Measurements from ENCODE around the gene CRTC3. TPM values are rescaled to one million over a fixed set of nuclear protein-coding genes. Genes with fewer than 3 reads are reported as not detected.

Gene CRTC3
- total and polyA plus RNA-seq, 2 experiments from 2014 or later, result 15.7 to 17.6 TPM

- Histone ChIP-seq H3K27ac (no peak overlapping the region), H3K27me3 (no peaks in the 10 kb centered on the region), H3K79me2 (no peaks in the 10 kb centered on the region), H3K4me2 (no peak overlapping the region), H3K36me3 (replicated peaks; ENCODE audit: insufficient read depth, low read depth) (no peaks in the 10 kb centered on the region), H3K4me3 (no peak overlapping the region), H4K20me1 (ENCODE audit: insufficient read depth, poor library complexity, severe bottlenecking) (no peaks in the 10 kb centered on the region), H2AFZ (no peak overlapping the region), H3K9me3 (ENCODE audit: low read depth) (no peaks in the 10 kb centered on the region), H3K9me2 (replicated peaks; ENCODE audit: insufficient read depth) (no peaks in the 10 kb centered on the region), H3K4me1 (ENCODE audit: insufficient read depth) (no peaks in the 10 kb centered on the region)
- TF ChIP-seq, protein P1, sequence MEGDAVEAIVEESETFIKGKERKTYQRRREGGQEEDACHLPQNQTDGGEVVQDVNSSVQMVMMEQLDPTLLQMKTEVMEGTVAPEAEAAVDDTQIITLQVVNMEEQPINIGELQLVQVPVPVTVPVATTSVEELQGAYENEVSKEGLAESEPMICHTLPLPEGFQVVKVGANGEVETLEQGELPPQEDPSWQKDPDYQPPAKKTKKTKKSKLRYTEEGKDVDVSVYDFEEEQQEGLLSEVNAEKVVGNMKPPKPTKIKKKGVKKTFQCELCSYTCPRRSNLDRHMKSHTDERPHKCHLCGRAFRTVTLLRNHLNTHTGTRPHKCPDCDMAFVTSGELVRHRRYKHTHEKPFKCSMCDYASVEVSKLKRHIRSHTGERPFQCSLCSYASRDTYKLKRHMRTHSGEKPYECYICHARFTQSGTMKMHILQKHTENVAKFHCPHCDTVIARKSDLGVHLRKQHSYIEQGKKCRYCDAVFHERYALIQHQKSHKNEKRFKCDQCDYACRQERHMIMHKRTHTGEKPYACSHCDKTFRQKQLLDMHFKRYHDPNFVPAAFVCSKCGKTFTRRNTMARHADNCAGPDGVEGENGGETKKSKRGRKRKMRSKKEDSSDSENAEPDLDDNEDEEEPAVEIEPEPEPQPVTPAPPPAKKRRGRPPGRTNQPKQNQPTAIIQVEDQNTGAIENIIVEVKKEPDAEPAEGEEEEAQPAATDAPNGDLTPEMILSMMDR (IDR thresholded peaks at IDR 0.05; ENCODE audit: poor library complexity), result no peak
- TF ChIP-seq EZH2 (IDR thresholded peaks at IDR 0.05; ENCODE audit: borderline replicate concordance), result no peak
- WGBS (ENCODE audit: low lambda C conversion rate, missing lambda C conversion rate), result 45% methylated on average over 2 of the region's 2 CpGs
- no peak for DNase-seq (ENCODE audit: low spot score)
These were observed 39.8 kb upstream of the CRTC3 start for GRCh38 chr15:90489944-90490343.

DNA sequence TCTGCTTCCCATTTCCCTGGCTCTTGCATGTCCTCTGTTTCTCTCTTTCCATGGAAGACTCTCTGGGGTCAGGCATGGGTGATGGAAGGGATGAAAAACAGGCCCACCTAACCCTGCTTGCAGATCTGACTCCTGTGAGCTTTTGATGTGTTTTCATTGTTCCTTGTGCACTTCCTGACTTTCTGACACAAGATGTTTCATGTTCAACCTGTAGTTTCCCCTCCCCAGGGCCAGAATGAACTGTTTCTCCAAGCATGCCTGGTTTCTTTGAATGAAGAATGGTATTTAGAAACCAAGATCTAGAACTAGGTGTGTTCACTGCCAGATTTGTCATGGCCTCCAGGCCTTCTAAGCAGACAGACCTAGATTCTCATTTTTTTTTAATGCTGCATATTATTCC, 36.1 kb upstream of the CRTC3 start:
- H3K79me2 ChIP-seq, result no peaks in the 10 kb centered on the region
- no peak overlapping the region for H3K4me3 ChIP-seq
- no peaks in the 10 kb centered on the region for H3K4me1 ChIP-seq (ENCODE audit: insufficient read depth)
- H3K36me3 ChIP-seq (replicated peaks; ENCODE audit: insufficient read depth, low read depth), result no peaks in the 10 kb centered on the region
- H3K27me3 ChIP-seq, result no peaks in the 10 kb centered on the region
- H2AFZ ChIP-seq, result no peak overlapping the region
- TF ChIP-seq, protein P1 (IDR thresholded peaks at IDR 0.05; ENCODE audit: poor library complexity), result no peak
- no peak for TF ChIP-seq EZH2phosphoT487 (IDR thresholded peaks at IDR 0.05; ENCODE audit: low read depth, severe bottlenecking, unreplicated experiment)
- TF ChIP-seq EZH2 (IDR thresholded peaks at IDR 0.05; ENCODE audit: borderline replicate concordance), result no peak
- H3K4me2 ChIP-seq, result no peak overlapping the region
- no peak overlapping the region for H3K27ac ChIP-seq
- no peak for DNase-seq (ENCODE audit: low spot score)
- H3K9me3 ChIP-seq (ENCODE audit: low read depth), result no peaks in the 10 kb centered on the region
- H3K9me2 ChIP-seq (replicated peaks; ENCODE audit: insufficient read depth), result no peaks in the 10 kb centered on the region
- no peaks in the 10 kb centered on the region for H4K20me1 ChIP-seq (ENCODE audit: insufficient read depth, poor library complexity, severe bottlenecking)

DNA sequence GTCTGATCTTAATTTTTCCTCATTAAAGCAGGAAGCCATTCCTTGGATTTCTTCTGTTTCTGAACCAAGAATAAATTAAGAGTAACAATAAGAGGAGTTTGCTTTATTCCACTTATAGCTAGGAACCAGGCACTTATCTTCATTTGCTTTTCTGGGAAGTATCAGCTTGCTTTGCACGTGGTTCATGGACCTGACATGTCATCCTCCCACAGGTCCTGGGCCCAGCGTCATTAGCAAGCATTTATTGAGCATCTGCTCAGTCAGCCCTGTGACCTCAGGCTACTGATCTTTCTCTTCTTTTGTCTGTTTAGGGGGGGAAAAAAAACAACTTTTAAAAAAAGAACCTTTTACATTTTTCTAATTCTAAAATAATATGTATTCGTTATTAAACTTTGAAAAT, 34.7 kb upstream of the CRTC3 start:
- Histone ChIP-seq H3K79me2 (no peaks in the 10 kb centered on the region), H3K9me2 (replicated peaks; ENCODE audit: insufficient read depth) (no peaks in the 10 kb centered on the region), H3K4me1 (ENCODE audit: insufficient read depth) (no peaks in the 10 kb centered on the region), H3K4me3 (no peak overlapping the region), H3K27me3 (no peaks in the 10 kb centered on the region), H3K4me2 (no peak overlapping the region), H4K20me1 (ENCODE audit: insufficient read depth, poor library complexity, severe bottlenecking) (no peaks in the 10 kb centered on the region), H2AFZ (no peak overlapping the region), H3K27ac (no peak overlapping the region), H3K36me3 (replicated peaks; ENCODE audit: insufficient read depth, low read depth) (no peaks in the 10 kb centered on the region), H3K9me3 (ENCODE audit: low read depth) (no peaks in the 10 kb centered on the region)
- no peak for DNase-seq (ENCODE audit: low spot score)
- TF ChIP-seq, protein P1 (IDR thresholded peaks at IDR 0.05; ENCODE audit: poor library complexity), result no peak
- TF ChIP-seq EZH2phosphoT487 (IDR thresholded peaks at IDR 0.05; ENCODE audit: low read depth, severe bottlenecking, unreplicated experiment) (no peak), EZH2 (IDR thresholded peaks at IDR 0.05; ENCODE audit: borderline replicate concordance) (no peak)
- 61% methylated on average over 3 of the region's 3 CpGs for WGBS (ENCODE audit: low lambda C conversion rate, missing lambda C conversion rate)

DNA sequence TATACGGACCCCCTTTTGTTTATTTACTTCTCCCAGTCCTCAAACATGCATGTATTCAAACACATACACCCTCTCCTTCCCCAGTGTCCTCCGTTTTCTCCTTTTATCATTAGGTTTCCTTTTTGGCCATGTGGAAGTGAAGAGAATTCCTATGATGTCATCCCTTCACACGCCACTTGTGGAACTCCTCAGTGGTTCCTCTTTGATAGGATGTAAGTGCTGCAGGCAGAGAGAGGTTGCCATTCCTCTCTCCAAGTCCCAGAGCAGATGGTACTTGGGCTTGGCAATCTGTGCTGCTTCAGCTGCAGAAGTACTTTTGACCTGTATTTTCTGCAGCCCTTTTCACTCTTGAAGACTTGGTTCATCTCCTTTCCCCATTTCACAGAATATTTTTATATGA, 32.9 kb upstream of the CRTC3 start:
- DNase-seq (ENCODE audit: low spot score), result no peak
- H3K27ac ChIP-seq, result no peak overlapping the region
- TF ChIP-seq EZH2 (IDR thresholded peaks at IDR 0.05; ENCODE audit: borderline replicate concordance), result no peak
- TF ChIP-seq, protein P1 (IDR thresholded peaks at IDR 0.05; ENCODE audit: poor library complexity), result no peak
- TF ChIP-seq EZH2phosphoT487 (IDR thresholded peaks at IDR 0.05; ENCODE audit: low read depth, severe bottlenecking, unreplicated experiment), result no peak

More for the DNA sequence above, 32.9 kb upstream of the CRTC3 start:
- Histone ChIP-seq H3K27me3 (no peaks in the 10 kb centered on the region), H4K20me1 (ENCODE audit: insufficient read depth, poor library complexity, severe bottlenecking) (no peaks in the 10 kb centered on the region), H3K4me2 (no peak overlapping the region), H3K36me3 (replicated peaks; ENCODE audit: insufficient read depth, low read depth) (no peaks in the 10 kb centered on the region), H3K79me2 (no peaks in the 10 kb centered on the region), H3K9me2 (replicated peaks; ENCODE audit: insufficient read depth) (no peaks in the 10 kb centered on the region), H3K4me3 (no peak overlapping the region), H3K9me3 (ENCODE audit: low read depth) (no peaks in the 10 kb centered on the region), H3K4me1 (ENCODE audit: insufficient read depth) (no peaks in the 10 kb centered on the region), H2AFZ (no peak overlapping the region)
- 90% methylated on average over 3 of the region's 3 CpGs for WGBS (ENCODE audit: low lambda C conversion rate, missing lambda C conversion rate)
